NCI-H1417 (cell line): ENCODE data around the gene MATCAP1.

Experiments used
- DNase-seq, 3 experiments: peaks; one replicate each; lab custom pipeline; 2025; lab: John Stamatoyannopoulos, UW

The MATCAP1 gene

DNA sequence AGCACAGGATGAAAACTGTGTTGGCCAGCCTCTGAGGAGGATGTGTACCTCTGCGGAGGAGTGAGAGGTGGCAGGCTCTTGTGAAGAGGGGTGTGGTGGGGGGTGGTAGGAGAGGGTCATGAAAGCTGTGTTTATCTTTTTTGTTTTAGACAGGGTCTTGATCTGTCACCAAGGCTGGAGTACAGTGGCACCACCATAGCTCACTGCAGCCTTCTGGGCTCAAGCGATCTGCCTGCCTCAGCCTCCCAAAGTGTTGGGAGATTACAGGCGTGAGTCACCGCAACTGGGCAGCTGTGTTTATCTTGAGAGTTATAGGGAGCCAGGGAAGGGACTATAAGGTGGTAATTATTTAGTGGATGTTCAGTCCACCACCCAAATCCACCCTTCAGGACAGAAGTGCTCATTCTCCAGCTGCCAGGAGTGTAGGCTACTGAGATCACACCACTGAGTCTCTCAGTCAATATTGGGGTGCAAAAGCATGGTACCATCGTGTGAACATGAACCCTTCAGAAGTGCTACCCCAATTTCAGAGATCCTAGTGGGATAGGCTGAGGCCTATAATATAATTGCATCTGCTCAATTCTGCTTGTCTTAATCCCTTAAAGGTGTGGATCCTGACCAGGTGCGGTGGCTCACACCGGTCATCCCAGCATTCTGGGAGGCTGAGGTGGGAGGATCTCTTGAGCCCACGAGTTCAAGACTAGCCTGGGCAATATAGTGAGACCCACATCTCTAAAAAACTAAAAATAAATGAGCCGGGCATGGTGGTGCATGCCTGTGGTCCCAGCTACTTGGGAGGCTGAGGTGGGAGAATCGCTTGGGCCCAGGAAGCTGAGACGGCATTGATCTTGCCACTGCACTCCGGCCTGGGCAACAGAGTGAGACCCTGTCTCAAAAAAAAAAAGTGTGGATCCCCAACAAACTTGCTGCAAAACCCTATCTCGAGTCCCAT lies 7.0 kb upstream of the MATCAP1 start:
- peak in 1 of 3 experiments; percentile 7 for DNase-seq

DNA sequence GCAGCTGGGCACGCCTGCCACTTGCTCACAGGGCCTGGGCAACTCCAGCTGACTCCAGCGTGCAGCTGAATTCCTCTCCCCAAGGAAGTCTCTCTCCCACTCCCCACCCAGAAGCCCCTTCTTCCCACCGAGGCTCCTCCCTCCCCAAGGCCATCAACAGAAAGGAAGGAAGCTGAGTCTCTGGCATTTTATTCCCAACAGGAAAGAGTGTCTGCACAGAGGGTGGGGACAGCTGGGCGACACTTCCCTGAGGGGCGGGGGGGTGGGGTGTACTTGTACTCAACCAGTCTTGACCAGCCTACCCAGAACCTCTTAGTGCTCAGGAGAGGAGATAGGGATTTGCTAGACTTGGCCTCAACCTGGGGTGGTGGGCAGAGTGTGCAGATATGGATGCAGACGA lies 6.3 kb upstream of the MATCAP1 start, which contains the start of gene EXOC3L1:
Gene EXOC3L1 (minus strand): TSS at position 96 of the 400 bp plus-strand sequence. CDS start 460 bp downstream, outside the sequence.
- no peak for DNase-seq

DNA sequence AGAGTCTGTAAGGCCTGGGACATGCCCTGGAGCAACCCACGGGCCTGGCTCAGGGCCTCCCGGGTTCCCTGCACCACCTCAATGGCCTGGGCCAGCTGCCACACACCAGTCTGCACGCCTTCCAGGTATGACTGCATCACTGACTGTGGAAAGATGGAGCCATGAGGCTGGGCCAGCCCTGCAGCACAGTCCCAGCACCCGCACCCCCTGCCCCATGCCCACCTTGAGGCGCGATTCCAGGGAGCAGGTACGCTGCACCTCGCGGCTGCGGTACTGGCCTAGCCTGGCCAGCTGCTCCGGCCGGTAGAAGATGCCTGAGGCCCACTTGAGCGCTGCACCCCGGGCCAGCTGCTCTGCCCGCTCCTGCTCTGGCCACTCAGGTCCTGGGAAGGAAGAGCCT lies 5.0 kb upstream of the MATCAP1 start:
- no peak for DNase-seq

DNA sequence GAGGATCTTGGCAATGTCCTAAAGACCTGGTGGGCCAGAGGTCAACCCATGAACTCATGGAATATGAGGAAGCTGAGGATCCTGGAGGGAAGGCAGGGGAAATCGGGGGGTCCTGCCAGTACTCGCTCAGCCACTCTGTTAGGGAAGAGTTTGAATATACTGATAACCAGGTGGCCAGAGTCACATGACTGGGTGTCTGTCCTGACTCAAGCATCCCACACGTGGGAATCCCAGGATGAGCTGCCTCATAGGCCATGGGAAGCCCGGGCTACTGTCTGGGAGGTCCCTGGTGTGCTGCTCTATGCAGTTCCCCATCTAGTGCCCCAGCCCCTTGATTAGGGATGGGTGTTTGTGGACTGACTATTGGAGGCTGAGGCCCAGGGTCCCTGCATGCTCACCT lies 4.6 kb upstream of the MATCAP1 start:
- no peak for DNase-seq

DNA sequence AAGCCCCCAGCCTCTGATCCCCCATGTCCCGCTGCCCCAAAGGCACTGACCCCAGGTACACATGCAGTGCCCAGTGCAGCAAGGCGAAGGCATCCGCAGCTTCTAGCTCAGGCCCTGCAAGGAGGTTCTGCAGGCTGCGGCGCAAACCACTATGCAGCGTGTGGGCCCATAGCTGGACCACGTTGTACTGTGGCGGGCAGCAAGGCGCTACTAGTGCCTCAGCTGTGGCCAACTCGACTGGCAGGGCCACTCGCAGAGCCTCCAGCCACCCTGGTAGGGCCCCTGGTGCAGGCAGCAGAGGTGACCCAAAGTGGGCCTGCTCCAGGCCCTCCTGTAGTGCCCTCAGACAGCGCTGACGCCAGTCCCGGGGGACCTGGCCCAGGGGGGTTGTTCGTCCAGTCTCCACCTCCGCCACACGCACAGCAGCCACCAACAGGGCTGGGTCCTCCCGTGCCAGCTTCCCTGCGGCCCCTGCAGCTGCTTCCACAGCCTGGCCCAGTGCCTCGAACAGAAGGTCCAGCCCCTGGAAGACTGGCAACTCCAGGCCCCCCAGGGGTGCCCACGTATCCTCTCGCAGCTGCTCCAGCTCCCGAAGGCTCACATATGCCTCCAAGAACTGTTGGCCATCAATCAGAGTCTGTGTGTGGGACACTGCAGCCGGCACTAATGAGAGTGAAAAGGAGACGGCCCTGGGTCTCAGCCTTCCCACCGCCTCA lies 3.6 kb upstream of the MATCAP1 start:
- DNase-seq = no peak

DNA sequence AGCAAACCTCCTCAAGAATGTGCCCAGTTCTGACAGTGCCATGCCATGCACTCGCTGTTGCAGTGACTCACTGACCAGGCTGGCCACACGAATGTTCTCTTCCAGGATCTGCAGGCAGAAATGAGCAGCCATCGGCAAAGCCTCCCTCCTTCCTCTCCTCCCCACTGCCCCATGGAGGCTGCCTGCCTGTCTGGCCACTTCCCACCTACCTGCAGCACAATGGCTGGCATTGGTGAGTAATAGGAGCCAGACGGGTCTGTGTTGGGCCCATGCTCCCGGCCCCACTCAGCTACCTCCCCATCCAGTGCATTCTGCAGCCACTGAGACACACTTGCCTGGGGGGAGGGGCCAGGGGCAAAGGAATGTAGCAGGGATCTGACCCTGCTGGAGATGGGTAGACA lies 2.8 kb upstream of the MATCAP1 start:
- DNase-seq = no peak

DNA sequence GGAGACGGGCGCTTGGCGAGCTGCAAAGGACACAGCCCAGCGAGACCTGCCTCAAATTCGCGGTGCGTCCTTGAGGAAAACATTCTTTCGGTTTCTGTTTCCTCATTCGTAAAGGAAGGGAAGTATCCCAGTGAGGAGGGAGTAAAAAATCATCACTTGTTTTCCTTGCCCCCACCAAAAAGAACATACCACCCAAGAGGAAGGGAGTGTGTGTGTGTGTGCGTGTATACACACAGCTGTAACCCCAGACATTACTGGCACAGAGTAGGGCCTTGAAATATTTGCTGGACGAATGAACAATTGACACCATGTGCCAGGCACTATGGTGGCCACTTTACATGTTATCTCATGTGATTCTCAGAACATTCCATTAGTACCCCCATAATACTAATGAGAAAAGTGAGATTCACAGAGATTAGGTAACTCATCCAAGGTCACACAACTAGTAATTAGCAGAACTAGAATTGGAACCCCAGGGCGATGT lies 1.9 kb upstream of the MATCAP1 start:
- DNase-seq = no peak

DNA sequence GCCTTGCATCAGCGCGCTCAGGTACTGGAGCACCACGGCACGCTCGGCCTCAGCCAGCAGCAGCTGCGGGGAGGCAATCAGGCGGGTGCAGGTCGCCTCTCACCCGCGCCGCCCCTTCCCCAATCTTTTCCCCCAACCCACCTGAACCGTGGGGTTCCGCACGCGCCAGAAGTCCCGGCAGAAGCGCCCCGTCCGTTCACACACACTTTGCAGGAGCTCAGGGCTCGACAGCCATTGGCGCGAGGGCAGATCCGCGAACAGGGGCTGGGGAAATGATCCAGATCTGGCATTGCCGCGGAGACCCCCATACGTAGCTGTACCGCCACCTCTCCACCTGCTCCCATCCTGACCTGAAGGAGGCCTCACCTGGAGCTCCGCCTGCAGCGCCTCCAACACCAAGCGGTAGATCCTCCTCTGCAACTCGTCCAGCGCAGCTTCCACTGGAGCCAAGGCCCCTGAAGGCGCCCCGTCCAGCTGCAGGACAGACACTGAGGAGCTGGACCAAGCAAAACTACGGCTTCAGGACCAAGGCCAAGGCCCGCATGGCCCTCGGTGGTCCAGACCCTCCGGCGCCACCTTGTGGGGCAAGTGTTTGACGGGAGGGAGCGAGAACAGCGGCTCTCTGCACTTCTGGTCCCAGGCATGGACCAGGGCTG lies 1.4 kb upstream of the MATCAP1 start:
- DNase-seq = peak; percentile 56 to 82 (median 67)

DNA sequence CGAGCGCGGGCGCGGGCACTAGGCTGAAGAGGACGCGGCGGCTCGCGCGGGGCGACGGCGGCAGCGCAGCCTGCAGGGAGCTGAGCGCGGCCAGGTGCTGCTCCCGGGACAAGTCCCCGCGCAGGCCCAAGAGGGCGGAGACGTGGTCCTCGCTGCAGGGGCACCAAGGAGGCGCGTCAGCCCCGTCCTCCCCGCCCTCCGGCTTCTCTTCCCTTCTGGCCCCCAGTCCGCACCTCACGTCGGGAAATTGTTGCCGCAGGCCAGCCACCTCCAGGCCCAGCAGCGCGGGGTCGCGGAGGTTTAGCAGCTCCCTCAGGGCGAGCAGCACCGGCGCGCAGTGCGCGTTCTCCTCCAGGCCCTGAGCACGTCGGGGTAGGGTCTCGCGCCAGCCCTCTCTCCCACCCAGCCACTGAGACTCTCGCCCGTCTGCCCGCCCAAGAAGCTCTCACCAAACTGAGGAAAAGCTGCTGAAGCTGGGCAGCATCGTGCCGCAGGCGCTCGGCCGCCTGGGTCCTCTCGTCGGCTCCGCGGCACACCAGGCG lies 761 bp upstream of the MATCAP1 start:
- DNase-seq = peak; percentile 39 to 87 (median 85)

DNA sequence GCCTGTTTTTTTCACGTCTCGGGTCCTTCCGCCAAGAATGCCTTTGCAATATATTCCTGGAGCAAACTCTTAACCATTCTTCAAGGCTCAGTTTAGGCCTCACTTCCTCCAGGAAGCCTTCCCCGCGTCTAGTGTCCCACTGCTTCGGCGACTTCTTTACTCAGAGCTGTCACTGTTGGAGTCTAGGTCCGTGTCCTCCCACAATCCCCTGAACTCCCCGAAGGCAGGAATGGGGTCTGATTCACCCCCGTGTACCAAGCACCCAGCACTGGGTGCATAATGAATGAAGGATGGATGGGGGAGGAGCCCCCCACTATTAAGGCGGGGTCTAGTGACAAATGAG lies 508 bp downstream of the MATCAP1 start:
- DNase-seq = no peak

DNA sequence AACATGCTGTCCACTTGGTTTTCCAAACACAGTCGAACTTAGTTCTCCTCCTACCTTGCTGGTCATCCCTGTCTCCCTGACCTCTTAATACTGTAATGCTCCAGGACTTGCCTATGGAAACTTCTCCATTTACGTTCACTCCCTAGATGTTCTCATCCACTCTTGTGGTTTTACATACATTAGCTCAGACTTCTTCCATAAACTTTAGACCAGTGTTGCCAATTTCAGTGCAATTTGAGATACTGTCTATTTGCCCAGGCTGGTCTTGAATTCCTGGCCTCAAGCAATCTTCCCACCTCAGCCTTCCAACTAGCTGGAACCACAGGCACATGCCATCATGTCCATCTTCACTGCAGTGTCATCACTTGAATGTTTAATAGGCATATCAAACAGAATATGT lies 1.5 kb downstream of the MATCAP1 start:
- no peak for DNase-seq

DNA sequence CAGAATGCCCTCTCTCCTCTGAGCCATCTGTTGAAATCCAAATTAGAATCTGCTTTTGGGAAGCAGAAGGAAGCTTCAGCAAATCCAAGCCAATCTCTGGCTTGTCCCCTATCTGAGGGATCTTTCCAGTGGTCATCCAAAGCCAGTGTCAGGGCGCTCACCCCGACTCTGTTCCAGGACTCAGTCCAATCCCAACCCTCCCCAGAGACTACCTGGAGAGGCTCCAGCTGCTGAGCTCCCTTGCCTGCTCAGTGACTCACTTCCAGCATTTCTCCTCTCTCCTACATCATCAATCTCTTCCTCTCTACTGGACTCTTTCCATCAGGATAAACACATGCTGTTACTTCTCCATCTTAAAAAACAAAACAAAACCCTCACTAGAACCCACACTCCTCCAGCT lies 2.4 kb downstream of the MATCAP1 start:
- DNase-seq = no peak

DNA sequence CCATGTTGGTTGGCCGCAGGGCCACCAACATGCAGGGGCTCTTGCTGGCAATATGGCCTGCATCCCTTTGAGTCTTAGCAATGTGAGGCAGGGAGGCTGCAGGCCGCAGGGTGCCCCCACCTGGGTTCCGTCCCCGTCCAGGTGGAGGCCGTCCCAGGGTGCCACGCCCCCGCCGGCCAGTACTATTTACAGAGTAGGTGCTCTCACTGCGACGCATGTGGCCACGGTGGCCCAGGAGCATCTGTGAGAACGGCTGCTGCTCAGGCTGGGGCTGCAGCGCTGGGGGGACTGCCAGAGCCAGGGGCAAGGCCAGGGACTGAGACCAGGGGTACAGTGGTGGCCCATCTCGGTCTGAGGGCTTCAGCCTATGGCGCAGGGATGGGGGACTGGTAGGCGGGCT lies 3.6 kb downstream of the MATCAP1 start:
- DNase-seq = no peak

DNA sequence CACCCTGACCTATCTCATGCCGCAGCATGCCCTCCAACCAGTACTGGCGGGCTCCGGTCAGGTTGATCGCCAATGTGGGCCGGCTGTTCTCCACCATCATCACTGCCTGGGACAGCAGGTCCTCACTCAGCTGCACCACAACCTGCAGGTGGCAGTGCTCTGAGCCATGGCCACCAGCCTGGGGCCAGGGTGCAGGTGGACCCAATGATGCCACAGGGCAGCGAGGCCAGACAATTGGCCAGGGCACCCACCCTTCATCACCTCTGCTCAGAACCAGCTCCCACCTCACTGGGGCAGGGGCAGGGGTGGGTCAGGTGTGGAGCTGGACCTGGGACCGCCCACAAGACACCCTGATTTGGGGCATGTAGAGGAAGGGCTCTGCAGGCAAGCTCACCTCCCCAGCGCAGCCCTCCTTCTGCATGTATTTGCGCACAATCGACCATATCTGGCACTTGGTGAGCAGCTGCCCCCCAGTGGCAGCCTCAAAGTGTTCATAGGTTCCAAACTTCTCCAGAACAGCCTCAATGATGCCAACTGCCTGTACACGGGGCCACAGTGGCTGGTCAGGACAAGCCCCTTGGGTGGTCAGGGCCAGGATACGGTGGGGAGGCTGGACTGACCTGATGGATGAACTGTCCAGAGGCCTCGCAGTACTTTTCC lies 4.2 kb downstream of the MATCAP1 start:
- DNase-seq = no peak

DNA sequence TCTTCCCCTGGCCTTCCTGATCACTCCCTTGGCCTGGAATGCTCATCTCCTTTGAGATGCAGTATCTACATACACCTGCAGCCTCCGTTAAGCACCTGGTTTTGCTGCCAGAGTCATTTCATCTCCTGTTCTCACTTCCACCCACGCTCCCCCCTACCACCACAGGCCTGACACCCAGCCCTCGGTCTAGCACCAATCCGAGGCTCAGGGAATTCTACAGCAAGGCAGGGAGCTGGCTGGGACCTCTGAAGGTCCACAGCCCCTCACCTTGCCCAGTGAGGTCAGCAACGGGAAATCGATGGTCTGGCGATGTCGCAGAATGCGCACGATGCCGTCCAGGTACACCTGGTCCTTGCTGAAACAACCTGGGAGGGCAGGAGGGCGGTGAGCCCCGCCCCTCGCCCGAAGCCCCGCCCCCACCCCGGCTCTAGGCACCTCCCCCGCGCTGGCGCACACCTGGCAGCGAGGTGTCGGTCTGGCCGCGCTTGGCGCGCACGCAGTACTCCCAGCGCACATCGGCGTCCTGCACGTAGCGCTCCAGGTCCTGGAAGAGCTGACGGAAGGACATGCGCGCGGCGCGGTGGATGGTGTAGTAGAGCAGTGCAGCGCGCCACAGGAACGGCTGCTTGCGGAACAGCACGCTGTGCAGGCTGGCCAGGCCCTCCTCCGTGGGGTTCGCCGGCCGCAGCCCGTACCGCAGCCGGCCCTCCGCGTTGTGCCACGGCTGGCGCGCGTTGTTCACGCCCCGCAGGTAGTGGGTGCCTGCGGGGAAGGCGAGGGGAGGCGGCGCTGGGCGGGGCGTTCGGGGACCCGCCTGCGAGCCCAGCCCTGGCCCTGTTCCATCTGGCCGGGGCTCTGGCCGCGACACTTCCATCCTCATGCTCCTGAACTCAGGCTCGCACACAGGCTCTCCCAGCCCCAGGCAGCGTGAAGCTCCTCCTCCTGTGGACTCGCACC lies 5.7 kb downstream of the MATCAP1 start:
- peak; percentile 85 to 93 (median 89) for DNase-seq

DNA sequence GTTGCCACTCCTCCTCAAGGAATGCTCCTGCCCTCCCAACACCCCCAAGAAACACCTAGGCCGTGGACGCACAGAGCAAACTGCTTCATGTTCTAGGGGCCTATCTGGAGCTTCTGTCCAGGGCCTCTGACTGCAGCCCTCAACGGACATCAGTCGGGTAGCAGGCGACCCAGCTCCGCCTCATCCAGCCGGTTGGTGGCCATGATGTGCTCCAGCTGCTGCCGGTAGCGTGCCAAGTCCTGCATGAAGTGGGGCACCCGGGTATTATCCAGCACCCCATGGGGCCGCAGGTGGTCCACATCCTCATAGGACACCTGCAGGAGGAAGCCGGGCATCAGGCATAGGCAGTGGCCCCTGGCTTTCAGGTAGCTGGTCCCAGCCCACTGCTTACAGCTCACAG lies 7.1 kb downstream of the MATCAP1 start:
- DNase-seq = peak in 1 of 3 experiments; percentile 13

DNA sequence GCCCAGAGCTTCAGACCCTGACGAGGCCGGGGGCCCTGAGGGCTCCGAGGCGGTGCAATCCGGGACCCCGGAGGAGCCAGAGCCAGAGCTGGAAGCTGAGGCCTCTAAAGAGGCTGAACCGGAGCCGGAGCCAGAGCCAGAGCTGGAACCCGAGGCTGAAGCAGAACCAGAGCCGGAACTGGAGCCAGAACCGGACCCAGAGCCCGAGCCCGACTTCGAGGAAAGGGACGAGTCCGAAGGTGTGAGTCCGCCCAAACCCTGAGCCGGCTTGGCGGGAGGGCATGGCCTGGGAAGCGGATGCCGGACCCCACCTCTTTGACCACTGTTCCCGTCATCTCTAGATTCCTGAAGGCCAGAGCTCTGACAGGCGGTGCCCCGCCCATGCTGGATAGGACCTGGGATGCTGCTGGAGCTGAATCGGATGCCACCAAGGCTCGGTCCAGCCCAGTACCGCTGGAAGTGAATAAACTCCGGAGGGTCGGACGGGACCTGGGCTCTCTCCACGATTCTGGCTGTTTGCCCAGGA lies 9.0 kb downstream of the MATCAP1 start:
- no peak for DNase-seq

DNA sequence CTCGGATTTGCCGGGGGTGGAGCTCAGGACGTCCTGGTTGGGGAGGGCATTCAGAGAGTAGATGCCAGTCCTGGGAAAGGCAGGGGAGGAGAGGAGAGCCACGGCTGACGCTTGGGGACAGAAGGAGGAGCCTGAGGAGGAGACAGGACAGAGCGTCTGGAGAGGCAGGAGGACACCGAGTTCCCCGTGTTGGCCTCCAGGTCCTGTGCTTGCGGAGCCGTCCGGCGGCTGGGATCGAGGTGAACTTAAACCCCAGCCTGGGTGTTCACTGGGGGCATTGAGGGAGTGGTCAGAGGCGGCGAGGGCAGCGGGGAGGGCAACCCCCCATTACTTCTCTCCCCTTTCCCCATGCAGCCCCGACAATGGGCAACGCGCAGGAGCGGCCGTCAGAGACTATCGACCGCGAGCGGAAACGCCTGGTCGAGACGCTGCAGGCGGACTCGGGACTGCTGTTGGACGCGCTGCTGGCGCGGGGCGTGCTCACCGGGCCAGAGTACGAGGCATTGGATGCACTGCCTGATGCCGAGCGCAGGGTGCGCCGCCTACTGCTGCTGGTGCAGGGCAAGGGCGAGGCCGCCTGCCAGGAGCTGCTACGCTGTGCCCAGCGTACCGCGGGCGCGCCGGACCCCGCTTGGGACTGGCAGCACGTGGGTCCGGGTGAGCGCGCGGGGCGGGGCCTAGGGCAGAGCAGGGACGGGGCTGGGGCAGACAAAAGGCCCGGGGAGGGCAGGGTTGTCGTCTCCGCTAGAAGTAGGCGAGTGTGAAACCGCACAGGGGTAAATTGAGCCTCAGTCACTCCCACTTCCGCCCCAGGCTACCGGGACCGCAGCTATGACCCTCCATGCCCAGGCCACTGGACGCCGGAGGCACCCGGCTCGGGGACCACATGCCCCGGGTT lies 9.7 kb downstream of the MATCAP1 start:
- DNase-seq = peak; percentile 63 to 75 (median 73)

DNA sequence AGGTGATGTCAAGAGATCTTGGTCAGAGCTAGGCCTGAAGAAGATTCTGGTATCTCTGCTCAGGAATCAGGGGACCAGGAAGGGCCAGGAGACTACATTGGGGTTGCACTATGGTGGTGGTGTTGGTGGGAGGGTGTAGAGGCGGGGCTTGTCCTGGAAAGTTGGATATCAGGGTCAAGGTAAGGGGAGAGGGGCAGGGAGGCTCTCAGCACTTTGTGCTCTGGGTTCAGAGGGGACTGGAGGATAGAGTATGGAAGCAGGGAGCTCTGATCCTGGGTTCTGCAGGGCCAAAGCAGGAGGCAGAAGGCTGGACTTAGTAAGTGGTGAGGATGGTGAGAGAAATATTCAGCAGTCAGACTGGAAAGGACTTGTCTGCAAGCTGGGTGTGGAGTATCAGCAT lies 10.4 kb downstream of the MATCAP1 start:
- no peak for DNase-seq
